ENCODE measurements around the gene C4BPA. TPM values are rescaled to one million over a fixed set of nuclear protein-coding genes. Genes with fewer than 3 reads are reported as not detected.

Gene C4BPA
- total RNA-seq, 3 donors from 2014 or later, result 0.16 to 0.58 (median 0.41) TPM

- ATAC-seq (peak; percentile 68 to 77), DNase-seq (peak; percentile 40)
- Mint-ChIP-seq H3K36me3 (ENCODE audit: insufficient read depth) (no peaks in the 10 kb centered on the region), H3K9me3 (no peaks in the 10 kb centered on the region), H3K4me3 (no peak overlapping the region), H3K4me1 (ENCODE audit: low read depth) (peaks cover 22% of the 10 kb centered on the region), H3K27me3 (ENCODE audit: low read depth) (peaks cover 19% of the 10 kb centered on the region)
These were observed 19.3 kb upstream of the C4BPA start for GRCh38 chr1:207084701-207085180.

- Mint-ChIP-seq H3K4me3 (no peak overlapping the region), H3K27me3 (ENCODE audit: low read depth) (peaks cover 19% of the 10 kb centered on the region), H3K4me1 (ENCODE audit: low read depth) (peaks cover 22% of the 10 kb centered on the region), H3K36me3 (ENCODE audit: insufficient read depth) (no peaks in the 10 kb centered on the region), H3K9me3 (no peaks in the 10 kb centered on the region)
- DNase-seq (no peak), ATAC-seq (no peak)
These were observed 18.1 kb upstream of the C4BPA start for GRCh38 chr1:207085887-207086286.

GRCh38 chr1:207088161-207088560 is 15.9 kb upstream of the C4BPA start:
- ATAC-seq (no peak), DNase-seq (no peak)
- Mint-ChIP-seq H3K4me1 (ENCODE audit: low read depth) (peaks cover 22% of the 10 kb centered on the region), H3K9me3 (no peaks in the 10 kb centered on the region), H3K36me3 (ENCODE audit: insufficient read depth) (no peaks in the 10 kb centered on the region), H3K27me3 (ENCODE audit: low read depth) (peaks cover 12% of the 10 kb centered on the region), H3K4me3 (no peak overlapping the region)

GRCh38 chr1:207088701-207089626 is 15.1 kb upstream of the C4BPA start, which contains the start of gene C4BPB:
C4BPB (plus strand) TSS chr1:207088860; CDS start chr1:207089532, 672 bp downstream.
- DNase-seq (no peak), ATAC-seq (peak; percentile 59 to 61)
- H3K27me3 Mint-ChIP-seq (ENCODE audit: low read depth), result peaks cover 10% of the 10 kb centered on the region
- H3K4me3 Mint-ChIP-seq, result peak within 1 kb of the TSS; percentile 69
- H3K9me3 Mint-ChIP-seq, result no peaks in the 10 kb centered on the region
- H3K36me3 Mint-ChIP-seq (ENCODE audit: insufficient read depth), result no peaks in the 10 kb centered on the region
- peaks cover 22% of the 10 kb centered on the region for H3K4me1 Mint-ChIP-seq (ENCODE audit: low read depth)

GRCh38 chr1:207089627-207090355 is 14.2 kb upstream of the C4BPA start:
- H3K9me3 Mint-ChIP-seq, result no peaks in the 10 kb centered on the region
- H3K36me3 Mint-ChIP-seq (ENCODE audit: insufficient read depth), result no peaks in the 10 kb centered on the region
- DNase-seq, result no peak
- peaks cover 6% of the 10 kb centered on the region for H3K27me3 Mint-ChIP-seq (ENCODE audit: low read depth)
- ATAC-seq, result peak in 1 of 2 donors; percentile 58
- H3K4me3 Mint-ChIP-seq, result peak overlapping the region; percentile 69
- H3K4me1 Mint-ChIP-seq (ENCODE audit: low read depth), result peaks cover 18% of the 10 kb centered on the region

GRCh38 chr1:207091200-207091908 is 12.7 kb upstream of the C4BPA start:
- ATAC-seq (no peak), DNase-seq (no peak)
- peaks cover 12% of the 10 kb centered on the region for H3K4me1 Mint-ChIP-seq (ENCODE audit: low read depth)
- no peaks in the 10 kb centered on the region for H3K36me3 Mint-ChIP-seq (ENCODE audit: insufficient read depth)
- no peak overlapping the region for H3K4me3 Mint-ChIP-seq
- H3K9me3 Mint-ChIP-seq, result no peaks in the 10 kb centered on the region
- peaks cover 2% of the 10 kb centered on the region for H3K27me3 Mint-ChIP-seq (ENCODE audit: low read depth)

GRCh38 chr1:207093944-207094343 is 10.1 kb upstream of the C4BPA start:
- no peaks in the 10 kb centered on the region for H3K9me3 Mint-ChIP-seq
- ATAC-seq, result no peak
- H3K4me1 Mint-ChIP-seq (ENCODE audit: low read depth), result peaks cover 16% of the 10 kb centered on the region
- no peaks in the 10 kb centered on the region for H3K36me3 Mint-ChIP-seq (ENCODE audit: insufficient read depth)
- no peak overlapping the region for H3K4me3 Mint-ChIP-seq
- peaks cover 2% of the 10 kb centered on the region for H3K27me3 Mint-ChIP-seq (ENCODE audit: low read depth)
- no peak for DNase-seq

- Mint-ChIP-seq H3K36me3 (ENCODE audit: insufficient read depth) (no peaks in the 10 kb centered on the region), H3K4me1 (ENCODE audit: low read depth) (peaks cover 9% of the 10 kb centered on the region), H3K4me3 (no peak overlapping the region), H3K9me3 (no peaks in the 10 kb centered on the region), H3K27me3 (ENCODE audit: low read depth) (peaks cover 3% of the 10 kb centered on the region)
- ATAC-seq, result peak; percentile 96
- no peak for DNase-seq
These were observed 6.1 kb upstream of the C4BPA start for GRCh38 chr1:207097871-207098324.

- Mint-ChIP-seq H3K9me3 (no peaks in the 10 kb centered on the region), H3K27me3 (ENCODE audit: low read depth) (peaks cover 3% of the 10 kb centered on the region), H3K36me3 (ENCODE audit: insufficient read depth) (no peaks in the 10 kb centered on the region), H3K4me3 (no peak overlapping the region), H3K4me1 (ENCODE audit: low read depth) (peaks cover 9% of the 10 kb centered on the region)
- DNase-seq, result no peak
- ATAC-seq, result no peak
These were observed 2.3 kb upstream of the C4BPA start for GRCh38 chr1:207101720-207102119.

GRCh38 chr1:207102146-207102545 is 1.9 kb upstream of the C4BPA start:
- DNase-seq, result no peak
- Mint-ChIP-seq H3K4me1 (ENCODE audit: low read depth) (peaks cover 9% of the 10 kb centered on the region), H3K4me3 (no peak overlapping the region), H3K27me3 (ENCODE audit: low read depth) (peaks cover 3% of the 10 kb centered on the region), H3K36me3 (ENCODE audit: insufficient read depth) (no peaks in the 10 kb centered on the region), H3K9me3 (no peaks in the 10 kb centered on the region)
- no peak for ATAC-seq

GRCh38 chr1:207102659-207103058 is 1.4 kb upstream of the C4BPA start:
- no peak for DNase-seq
- Mint-ChIP-seq H3K9me3 (no peaks in the 10 kb centered on the region), H3K4me1 (ENCODE audit: low read depth) (peaks cover 6% of the 10 kb centered on the region), H3K4me3 (no peak overlapping the region), H3K27me3 (ENCODE audit: low read depth) (peaks cover 3% of the 10 kb centered on the region), H3K36me3 (ENCODE audit: insufficient read depth) (no peaks in the 10 kb centered on the region)
- no peak for ATAC-seq

GRCh38 chr1:207109004-207109403 is 5.0 kb downstream of the C4BPA start:
- Mint-ChIP-seq H3K4me3 (no peak overlapping the region), H3K9me3 (no peaks in the 10 kb centered on the region), H3K36me3 (ENCODE audit: insufficient read depth) (no peaks in the 10 kb centered on the region), H3K27me3 (ENCODE audit: low read depth) (peaks cover 14% of the 10 kb centered on the region), H3K4me1 (ENCODE audit: low read depth) (no peaks in the 10 kb centered on the region)
- no peak for DNase-seq
- no peak for ATAC-seq

GRCh38 chr1:207112616-207113296 is 8.7 kb downstream of the C4BPA start:
- H3K27me3 Mint-ChIP-seq (ENCODE audit: low read depth), result peaks cover 19% of the 10 kb centered on the region
- no peak overlapping the region for H3K4me3 Mint-ChIP-seq
- H3K9me3 Mint-ChIP-seq, result no peaks in the 10 kb centered on the region
- H3K4me1 Mint-ChIP-seq (ENCODE audit: low read depth), result no peaks in the 10 kb centered on the region
- no peak for DNase-seq
- ATAC-seq, result no peak
- no peaks in the 10 kb centered on the region for H3K36me3 Mint-ChIP-seq (ENCODE audit: insufficient read depth)

All from activated T-cell treated with anti-CD3 and anti-CD28 coated beads, Interleukin-2, amount 50 U/mL, for 4 hours (primary cell).